GM13976 (cell line): ENCODE measurements around the gene FRAT1.

Source experiments
- DNase-seq: peaks from one replicate; pipeline ENCODE4 v3.0.0; 2012; ENCODE audit warnings: low spot score
- CTCF ChIP-seq: IDR thresholded peaks from 2 replicates; pipeline ENCODE4 v1.5.1; 2012; ENCODE audit warnings: borderline replicate concordance, mild to moderate bottlenecking; ENCODE audit not compliant: insufficient read depth; ENCODE audit errors: extremely low read depth, missing control alignments, control extremely low read depth
- in situ Hi-C: fragments of 300-500 bp; cut with MboI; formaldehyde crosslinking; loops from one replicate; pipeline ENCODE4 v1.12.0; 2022; ENCODE audit warnings: low sequenced_read_pairs, mixed read lengths, inconsistent platforms; ENCODE audit not compliant: unreplicated experiment

The FRAT1 gene

GRCh38 chr10:97318772-97319651 is at the start of gene FRAT1:
FRAT1 (plus strand) TSS chr10:97319271; CDS start chr10:97319454, 183 bp downstream.
- no peak for TF ChIP-seq CTCF
- DNase-seq: peak; percentile 85
- in situ Hi-C loops: no loop called here

DNA sequence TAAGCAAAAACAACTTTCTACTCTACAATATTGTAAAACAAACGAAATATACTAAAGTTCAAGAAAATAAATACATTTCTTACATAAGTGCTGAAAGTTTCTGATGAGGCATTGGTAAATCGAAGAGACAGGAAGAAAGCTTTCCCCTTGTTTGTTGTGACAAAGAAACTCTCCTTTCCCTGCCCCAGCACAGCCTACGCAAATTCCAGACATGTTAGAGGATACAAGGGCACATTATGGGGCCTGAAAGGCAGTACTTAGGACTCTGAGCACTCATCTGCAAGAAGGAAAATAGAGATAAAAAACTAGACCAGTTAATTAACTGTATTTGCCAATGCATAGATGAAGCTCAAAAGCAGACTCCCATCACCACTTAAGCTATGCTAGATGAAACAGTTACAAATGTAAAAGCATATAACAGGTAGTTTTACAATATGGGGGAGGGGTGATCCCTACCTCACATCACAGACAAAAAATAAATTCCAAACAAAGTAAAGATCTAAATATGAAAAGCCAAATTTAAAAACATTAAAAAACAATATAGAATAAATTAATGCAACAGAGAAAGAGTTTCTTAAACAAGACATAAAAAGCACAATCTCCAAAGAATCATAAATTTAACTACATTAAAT is 48.4 kb upstream of the FRAT1 start:
- no peak for DNase-seq
- in situ Hi-C loops: no loop called here
- no peak for TF ChIP-seq CTCF

DNA sequence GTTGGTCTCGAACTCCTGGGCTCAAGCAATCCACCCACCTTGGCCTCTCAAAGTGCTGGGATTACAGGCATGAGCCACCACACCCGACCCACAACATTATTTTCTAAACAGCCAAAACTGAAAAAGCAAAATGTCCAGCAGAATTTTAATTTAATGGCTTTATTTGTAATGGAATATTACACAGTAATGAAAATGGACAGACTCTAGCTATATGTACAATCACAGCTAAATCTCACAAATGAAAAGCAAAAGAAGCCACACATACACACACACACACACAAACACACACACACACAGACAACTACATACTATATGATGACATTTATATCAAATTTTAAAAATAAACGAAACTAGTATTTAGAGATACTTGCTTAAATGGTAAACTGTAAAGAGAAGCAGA is 45.4 kb upstream of the FRAT1 start:
- no peak for DNase-seq
- no peak for TF ChIP-seq CTCF
- in situ Hi-C loops: no loop called here

- no peak for TF ChIP-seq CTCF
- DNase-seq: no peak
- in situ Hi-C loops: no loop called here
These were observed 44.2 kb upstream of the FRAT1 start for GRCh38 chr10:97274828-97275227.

- no peak for TF ChIP-seq CTCF
- in situ Hi-C loops: no loop called here
- DNase-seq: no peak
These were observed 41.5 kb upstream of the FRAT1 start for GRCh38 chr10:97277551-97277950.

DNA sequence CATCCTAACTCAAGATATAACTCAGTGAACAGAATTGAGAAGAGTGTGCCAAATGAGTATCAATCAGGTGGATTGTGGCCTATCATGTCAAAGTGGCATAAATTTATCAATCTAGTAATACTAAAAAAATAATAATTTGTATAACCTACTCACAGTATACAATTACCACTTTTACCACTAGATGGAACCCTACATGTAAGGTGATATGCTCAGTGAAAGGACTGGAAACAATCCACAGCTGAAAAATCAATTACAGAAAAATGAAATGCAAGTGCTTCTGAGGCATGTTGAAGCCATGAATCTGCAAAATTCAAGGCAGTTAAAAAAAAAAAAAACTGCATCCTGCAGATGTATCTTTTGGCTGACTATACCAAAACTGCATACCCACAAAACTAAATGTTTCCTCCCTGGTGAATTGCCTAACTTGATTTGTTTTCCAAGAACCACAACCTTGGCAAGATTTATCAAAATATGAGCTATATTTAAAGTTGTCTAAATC is 40.5 kb upstream of the FRAT1 start:
- DNase-seq: peak; percentile 50
- in situ Hi-C loops: no loop called here
- TF ChIP-seq CTCF: peak; percentile 33
